ENCODE results near the gene AIFM3. TPM values are rescaled to one million over a fixed set of nuclear protein-coding genes. Genes with fewer than 3 reads are reported as not detected.
"Not testable (repeated sequence)": the region's sequence is repeated elsewhere in the genome, so short reads cannot be mapped to it uniquely, and the experiment has no call there.

AIFM3 gene
- total RNA-seq, 1 donor from 2014 or later = 2.6 TPM

DNA sequence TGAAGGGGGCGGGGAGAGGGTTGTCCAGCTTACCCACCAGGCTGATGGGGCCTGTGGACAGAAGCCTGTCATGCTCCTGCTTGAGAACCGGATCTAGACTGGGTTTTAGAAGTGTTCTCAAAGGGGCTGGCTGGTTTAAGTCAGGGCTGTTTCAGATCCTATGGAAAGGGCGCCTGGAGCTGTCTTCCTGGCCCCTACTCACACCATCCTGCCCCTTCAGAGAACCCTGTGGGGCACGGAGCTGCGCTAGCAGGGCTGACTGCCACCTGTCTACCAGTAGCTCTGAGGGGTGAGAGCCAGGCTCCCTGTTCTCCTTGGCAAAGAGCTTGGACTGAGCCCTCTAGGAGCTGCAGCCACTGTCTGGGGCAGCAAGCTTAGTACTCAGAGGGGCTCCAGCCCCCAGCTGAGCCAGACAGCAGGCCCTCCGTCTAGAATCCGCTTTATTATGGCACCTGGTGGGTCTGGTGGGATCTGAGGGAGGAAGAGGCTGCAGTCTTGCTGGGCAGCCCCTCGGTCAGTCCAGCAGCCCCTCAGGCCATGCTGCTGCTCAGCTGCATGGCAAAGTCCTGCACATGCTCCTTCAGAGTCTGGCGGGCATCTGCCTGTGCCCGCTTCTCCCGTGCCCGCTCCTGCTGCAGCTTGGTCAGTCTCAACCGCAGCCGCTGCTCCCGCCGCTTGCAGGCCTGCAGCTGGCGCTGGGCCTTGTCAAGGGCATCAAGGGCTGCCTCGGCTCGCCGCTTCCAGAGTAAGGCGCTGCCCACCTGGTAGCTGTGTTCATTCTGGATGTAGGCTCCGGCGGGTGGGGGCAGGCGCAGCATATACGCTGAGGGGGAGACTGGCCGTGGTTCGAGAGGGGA, 32.5 kb downstream of the AIFM3 start:
- H3K9me3 Mint-ChIP-seq = no peaks in the 10 kb centered on the region
- no peaks in the 10 kb centered on the region for H3K27me3 Mint-ChIP-seq
- no peak overlapping the region for H3K27ac Mint-ChIP-seq
- peak; percentile 68 for DNase-seq (ENCODE audit: extremely low spot score, unreplicated experiment)
- TF ChIP-seq, protein P1, sequence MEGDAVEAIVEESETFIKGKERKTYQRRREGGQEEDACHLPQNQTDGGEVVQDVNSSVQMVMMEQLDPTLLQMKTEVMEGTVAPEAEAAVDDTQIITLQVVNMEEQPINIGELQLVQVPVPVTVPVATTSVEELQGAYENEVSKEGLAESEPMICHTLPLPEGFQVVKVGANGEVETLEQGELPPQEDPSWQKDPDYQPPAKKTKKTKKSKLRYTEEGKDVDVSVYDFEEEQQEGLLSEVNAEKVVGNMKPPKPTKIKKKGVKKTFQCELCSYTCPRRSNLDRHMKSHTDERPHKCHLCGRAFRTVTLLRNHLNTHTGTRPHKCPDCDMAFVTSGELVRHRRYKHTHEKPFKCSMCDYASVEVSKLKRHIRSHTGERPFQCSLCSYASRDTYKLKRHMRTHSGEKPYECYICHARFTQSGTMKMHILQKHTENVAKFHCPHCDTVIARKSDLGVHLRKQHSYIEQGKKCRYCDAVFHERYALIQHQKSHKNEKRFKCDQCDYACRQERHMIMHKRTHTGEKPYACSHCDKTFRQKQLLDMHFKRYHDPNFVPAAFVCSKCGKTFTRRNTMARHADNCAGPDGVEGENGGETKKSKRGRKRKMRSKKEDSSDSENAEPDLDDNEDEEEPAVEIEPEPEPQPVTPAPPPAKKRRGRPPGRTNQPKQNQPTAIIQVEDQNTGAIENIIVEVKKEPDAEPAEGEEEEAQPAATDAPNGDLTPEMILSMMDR (conservative IDR thresholded peaks at IDR 0.05) = no peak
- H3K4me3 Mint-ChIP-seq = no peak overlapping the region
- peaks cover 11% of the 10 kb centered on the region for H3K4me1 Mint-ChIP-seq (ENCODE audit: unreplicated experiment)
- no peaks in the 10 kb centered on the region for H3K36me3 Mint-ChIP-seq

DNA sequence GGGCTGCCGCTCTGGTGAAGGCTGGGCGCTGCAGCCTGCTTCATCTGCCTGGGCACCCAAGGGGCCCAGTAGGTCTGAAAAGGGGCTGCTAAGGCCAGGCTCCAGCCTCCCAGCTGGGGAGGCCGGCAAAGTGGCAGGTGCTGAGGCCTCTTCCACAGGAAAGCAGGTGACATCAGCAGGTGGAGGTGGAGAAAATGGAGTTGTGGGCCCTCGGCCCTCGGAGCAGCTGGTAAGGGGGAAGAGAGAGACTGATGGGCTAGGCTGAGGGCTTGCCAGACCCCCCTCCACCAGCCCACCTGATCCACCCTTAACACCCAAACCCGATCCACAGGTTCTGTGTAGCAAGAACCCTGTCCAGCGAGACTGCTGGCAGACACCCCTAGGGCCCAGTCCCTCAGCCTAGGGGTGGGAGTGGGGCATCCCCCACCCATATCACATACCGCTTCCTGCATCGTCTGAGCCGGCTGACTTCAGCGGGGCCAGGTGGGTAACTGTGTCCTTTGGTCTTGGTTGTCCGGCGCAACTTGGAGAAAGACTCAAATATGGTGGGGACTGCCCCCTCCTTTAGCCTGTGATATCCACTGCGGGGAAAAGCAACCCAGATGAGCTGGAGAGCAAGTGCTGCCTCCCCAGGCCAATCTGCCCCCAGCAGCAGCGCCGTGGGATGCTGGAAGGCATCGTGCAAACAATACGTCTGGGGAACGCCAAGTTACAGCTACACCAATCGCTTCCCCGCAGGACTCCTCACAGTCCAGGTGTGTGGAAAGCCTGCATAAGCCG, 33.3 kb downstream of the AIFM3 start:
- TF ChIP-seq, protein P1 (conservative IDR thresholded peaks at IDR 0.05) = no peak
- Mint-ChIP-seq H3K4me3 (peak overlapping the region; percentile 96), H3K27ac (no peak overlapping the region)

DNA sequence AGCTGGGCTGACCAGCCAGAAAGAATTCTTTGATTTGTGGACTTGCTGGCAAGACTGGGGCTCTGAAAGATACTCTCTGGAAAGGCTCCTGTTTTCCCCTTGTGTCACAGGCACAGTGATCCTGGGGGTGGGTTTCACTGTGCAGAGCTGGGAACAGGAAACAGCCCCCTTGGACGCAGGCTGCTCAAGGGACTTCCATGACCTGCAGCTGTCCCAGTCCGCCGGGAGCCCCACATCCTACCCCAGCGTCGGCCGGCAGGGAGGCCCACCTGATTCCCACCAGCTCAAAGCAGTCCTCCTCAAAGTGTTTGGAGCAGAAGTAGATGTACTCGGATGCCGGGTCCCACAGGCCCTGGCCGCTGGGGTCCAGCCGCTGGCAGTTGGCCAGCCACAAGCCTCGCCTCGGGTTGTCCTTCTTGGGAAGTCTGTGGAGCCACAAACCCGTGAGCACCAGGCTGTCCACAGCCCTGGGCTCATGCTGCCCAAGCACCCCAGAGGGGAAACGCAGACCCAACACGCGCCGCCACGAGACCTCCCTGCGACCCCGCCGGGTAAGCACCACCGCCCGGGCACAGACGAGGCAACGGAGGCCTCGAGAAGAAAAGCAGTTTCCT, 34.0 kb downstream of the AIFM3 start:
- DNase-seq (ENCODE audit: extremely low spot score, unreplicated experiment) = no peak

More for the DNA sequence above, 33.3 kb downstream of the AIFM3 start:
- peak; percentile 67 for DNase-seq (ENCODE audit: extremely low spot score, unreplicated experiment)
- Mint-ChIP-seq H3K4me1 (ENCODE audit: unreplicated experiment) (peaks cover 11% of the 10 kb centered on the region), H3K36me3 (no peaks in the 10 kb centered on the region), H3K27me3 (no peaks in the 10 kb centered on the region), H3K9me3 (no peaks in the 10 kb centered on the region)

GRCh38 chr22:21001601-21002325, 34.7 kb downstream of the AIFM3 start, which contains the start of gene THAP7:
THAP7 (minus strand) TSS chr22:21002118; CDS start chr22:21001911, 207 bp downstream.
- Mint-ChIP-seq H3K9me3 (no peaks in the 10 kb centered on the region), H3K4me1 (ENCODE audit: unreplicated experiment) (peaks cover 11% of the 10 kb centered on the region), H3K27ac (peak within 1 kb of the TSS; percentile 97), H3K27me3 (no peaks in the 10 kb centered on the region), H3K4me3 (peak within 1 kb of the TSS; percentile 96), H3K36me3 (no peaks in the 10 kb centered on the region)
- peak; percentile 96 for DNase-seq (ENCODE audit: extremely low spot score, unreplicated experiment)
- TF ChIP-seq, protein P1 (conservative IDR thresholded peaks at IDR 0.05) = no peak

More for the DNA sequence above, 34.0 kb downstream of the AIFM3 start:
- Mint-ChIP-seq H3K27me3 (no peaks in the 10 kb centered on the region), H3K9me3 (no peaks in the 10 kb centered on the region), H3K36me3 (no peaks in the 10 kb centered on the region), H3K27ac (peak overlapping the region; percentile 97), H3K4me3 (peak overlapping the region; percentile 96), H3K4me1 (ENCODE audit: unreplicated experiment) (peaks cover 11% of the 10 kb centered on the region)
- TF ChIP-seq, protein P1 (conservative IDR thresholded peaks at IDR 0.05) = no peak

DNA sequence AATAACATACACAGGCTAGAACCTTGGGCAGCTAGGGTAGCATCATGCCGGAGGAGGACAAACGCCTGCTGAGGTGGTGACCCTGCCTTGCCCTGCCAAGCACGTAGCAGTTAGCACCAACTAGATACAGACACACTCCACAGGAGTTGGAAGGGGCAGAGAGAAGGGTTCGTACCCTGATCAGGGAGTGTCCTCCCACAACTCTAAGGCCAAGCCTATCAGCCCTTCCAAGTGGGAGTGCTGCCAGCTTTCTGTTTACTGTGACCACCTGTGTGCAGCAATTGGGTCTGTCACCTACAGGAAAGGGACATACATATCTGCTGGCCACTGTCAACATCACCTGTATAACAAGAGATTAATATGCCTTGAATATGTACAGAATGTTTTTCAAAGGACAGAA, 36.7 kb downstream of the AIFM3 start:
- no peaks in the 10 kb centered on the region for H3K27me3 Mint-ChIP-seq
- no peaks in the 10 kb centered on the region for H3K9me3 Mint-ChIP-seq
- no peak for DNase-seq (ENCODE audit: extremely low spot score, unreplicated experiment)
- peak overlapping the region; percentile 96 for H3K4me3 Mint-ChIP-seq
- H3K4me1 Mint-ChIP-seq (ENCODE audit: unreplicated experiment) = peaks cover 11% of the 10 kb centered on the region
- TF ChIP-seq, protein P1 (conservative IDR thresholded peaks at IDR 0.05) = no peak
- no peaks in the 10 kb centered on the region for H3K36me3 Mint-ChIP-seq
- peak overlapping the region; percentile 97 for H3K27ac Mint-ChIP-seq

GRCh38 chr22:21009208-21009607, 42.2 kb downstream of the AIFM3 start:
- not testable (repeated sequence) for DNase-seq (ENCODE audit: extremely low spot score, unreplicated experiment); H3K27ac Mint-ChIP-seq; H3K27me3 Mint-ChIP-seq; H3K4me3 Mint-ChIP-seq; H3K36me3 Mint-ChIP-seq; H3K9me3 Mint-ChIP-seq
- peaks cover 10% of the 10 kb centered on the region for H3K4me1 Mint-ChIP-seq (ENCODE audit: unreplicated experiment)

Data from type B pancreatic cell (in vitro differentiated cells).